Uterus (tissue), 2 donors: ENCODE data around the gene PRSS12.

Experiments used
- CTCF ChIP-seq, 4 experiments: fragments of 200-600 bp in 2 of 4; fragments of 450-650 bp in 2 of 4; sonication (generic) in 2 of 4; IDR thresholded peaks; one replicate each; pipeline ENCODE4 v1.5.1; 2016 to 2019; ENCODE audit warnings: antibody characterized with exemption in 4 of 4, mild to moderate bottlenecking in 2 of 4, moderate library complexity in 1 of 4
- POLR2A ChIP-seq, 2 donors: fragments of 450-650 bp; IDR thresholded peaks; one replicate each; pipeline ENCODE4 v1.6.1; 2016; ENCODE audit warnings: antibody characterized with exemption in 2 of 2, mild to moderate bottlenecking in 1 of 2, moderate library complexity in 1 of 2

- TF ChIP-seq CTCF (IDR thresholded peaks at IDR 0.05): no peak
- TF ChIP-seq POLR2A (IDR thresholded peaks at IDR 0.05): no peak
These were observed 45.2 kb downstream of the PRSS12 start for GRCh38 chr4:118307643-118308042.
